ENCODE data around the gene CYTIP.
"Not testable (repeated sequence)": the region's sequence is repeated elsewhere in the genome, so short reads cannot be mapped to it uniquely, and the experiment has no call there.

Gene CYTIP

DNA sequence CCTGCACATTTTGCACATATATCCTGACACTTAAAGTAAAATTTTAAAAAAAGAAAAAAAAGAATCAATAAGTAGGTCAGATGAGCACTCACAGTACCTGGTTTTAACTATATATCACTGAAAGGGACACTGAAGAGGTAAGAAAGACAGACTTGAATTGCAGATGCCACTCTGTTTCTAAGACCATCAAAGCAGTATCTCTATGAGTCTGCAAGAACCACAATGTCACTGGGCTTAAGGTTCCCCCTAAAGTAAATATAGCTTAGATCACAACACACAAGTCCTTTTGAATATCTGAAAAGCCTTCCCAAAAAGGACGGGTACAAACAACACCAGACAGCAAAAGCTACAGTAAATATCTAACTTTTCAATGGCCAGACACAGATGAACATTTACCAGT lies 57.6 kb downstream of the CYTIP start:
- no peak overlapping the region for H3K4me3 ChIP-seq (ENCODE audit: low read depth, low read length)
- TF ChIP-seq, protein P1, sequence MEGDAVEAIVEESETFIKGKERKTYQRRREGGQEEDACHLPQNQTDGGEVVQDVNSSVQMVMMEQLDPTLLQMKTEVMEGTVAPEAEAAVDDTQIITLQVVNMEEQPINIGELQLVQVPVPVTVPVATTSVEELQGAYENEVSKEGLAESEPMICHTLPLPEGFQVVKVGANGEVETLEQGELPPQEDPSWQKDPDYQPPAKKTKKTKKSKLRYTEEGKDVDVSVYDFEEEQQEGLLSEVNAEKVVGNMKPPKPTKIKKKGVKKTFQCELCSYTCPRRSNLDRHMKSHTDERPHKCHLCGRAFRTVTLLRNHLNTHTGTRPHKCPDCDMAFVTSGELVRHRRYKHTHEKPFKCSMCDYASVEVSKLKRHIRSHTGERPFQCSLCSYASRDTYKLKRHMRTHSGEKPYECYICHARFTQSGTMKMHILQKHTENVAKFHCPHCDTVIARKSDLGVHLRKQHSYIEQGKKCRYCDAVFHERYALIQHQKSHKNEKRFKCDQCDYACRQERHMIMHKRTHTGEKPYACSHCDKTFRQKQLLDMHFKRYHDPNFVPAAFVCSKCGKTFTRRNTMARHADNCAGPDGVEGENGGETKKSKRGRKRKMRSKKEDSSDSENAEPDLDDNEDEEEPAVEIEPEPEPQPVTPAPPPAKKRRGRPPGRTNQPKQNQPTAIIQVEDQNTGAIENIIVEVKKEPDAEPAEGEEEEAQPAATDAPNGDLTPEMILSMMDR (IDR thresholded peaks at IDR 0.05; ENCODE audit: control insufficient read depth, extremely low read depth, insufficient read depth): no peak
- DNase-seq (ENCODE audit: low read depth): no peak

DNA sequence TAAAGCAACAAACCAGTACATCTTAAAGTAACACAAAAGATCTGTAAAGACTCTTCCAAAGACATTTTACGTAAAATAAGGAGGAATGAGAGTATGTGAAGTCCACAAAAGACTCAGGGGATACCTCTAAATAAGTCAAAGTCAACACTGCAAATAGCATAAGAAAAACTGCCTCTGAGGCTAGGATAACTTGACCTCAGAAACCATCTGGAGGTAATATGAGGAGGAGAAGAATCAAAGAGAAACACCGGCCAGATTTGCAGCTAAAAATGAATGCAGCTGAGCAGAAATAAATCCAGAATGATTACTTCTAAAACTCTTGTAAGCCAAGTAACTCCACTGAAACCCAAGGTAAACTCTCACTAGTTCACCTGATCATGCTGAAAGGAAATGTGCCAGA lies 66.0 kb downstream of the CYTIP start:
- DNase-seq (ENCODE audit: low read depth): no peak
- no peak overlapping the region for H3K4me3 ChIP-seq (ENCODE audit: low read depth, low read length)

DNA sequence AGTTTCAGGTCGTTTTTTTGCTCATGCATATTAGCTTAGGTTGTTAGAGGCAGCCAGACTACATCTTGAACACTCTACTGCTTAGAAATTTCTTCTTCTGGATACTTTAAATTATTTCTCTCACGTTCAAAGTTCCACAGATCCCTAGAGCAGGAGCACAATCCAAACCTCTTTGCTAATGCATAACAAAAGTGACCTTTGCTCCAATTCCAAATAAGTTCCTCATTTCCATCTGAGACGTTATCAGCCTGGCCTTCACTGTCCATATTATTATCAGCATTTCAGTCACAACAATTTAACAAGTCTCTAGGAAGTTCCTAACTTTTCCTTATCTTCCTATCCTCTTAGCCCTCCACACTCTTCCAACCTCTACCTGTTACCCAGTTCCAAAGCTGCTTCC lies 67.8 kb downstream of the CYTIP start:
- DNase-seq (ENCODE audit: low read depth): no peak
- TF ChIP-seq, protein P1 (IDR thresholded peaks at IDR 0.05; ENCODE audit: control insufficient read depth, extremely low read depth, insufficient read depth): no peak
- no peak overlapping the region for H3K4me3 ChIP-seq (ENCODE audit: low read depth, low read length)

More for the DNA sequence above, 66.0 kb downstream of the CYTIP start:
- TF ChIP-seq, protein P1 (IDR thresholded peaks at IDR 0.05; ENCODE audit: control insufficient read depth, extremely low read depth, insufficient read depth): no peak

DNA sequence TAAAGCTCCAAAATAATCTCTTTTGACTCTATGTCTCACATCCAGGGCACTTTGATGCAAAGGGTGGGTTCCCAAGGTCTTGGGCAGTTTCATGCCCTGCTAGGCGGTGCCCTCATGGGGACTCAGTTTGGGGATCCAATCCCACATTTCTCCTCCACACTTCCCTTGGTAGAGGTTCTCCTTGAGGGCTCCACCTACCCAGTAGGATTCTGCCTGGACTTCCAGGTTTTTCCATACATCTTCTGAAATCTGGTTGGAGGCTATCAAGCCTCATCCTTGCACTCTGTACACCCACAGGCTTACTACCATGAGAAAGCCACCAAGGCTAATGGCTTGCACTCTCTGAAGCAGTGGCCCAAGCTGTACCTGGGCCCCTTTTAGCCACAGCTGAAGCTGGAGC lies 68.5 kb downstream of the CYTIP start:
- no peak overlapping the region for H3K4me3 ChIP-seq (ENCODE audit: low read depth, low read length)

DNA sequence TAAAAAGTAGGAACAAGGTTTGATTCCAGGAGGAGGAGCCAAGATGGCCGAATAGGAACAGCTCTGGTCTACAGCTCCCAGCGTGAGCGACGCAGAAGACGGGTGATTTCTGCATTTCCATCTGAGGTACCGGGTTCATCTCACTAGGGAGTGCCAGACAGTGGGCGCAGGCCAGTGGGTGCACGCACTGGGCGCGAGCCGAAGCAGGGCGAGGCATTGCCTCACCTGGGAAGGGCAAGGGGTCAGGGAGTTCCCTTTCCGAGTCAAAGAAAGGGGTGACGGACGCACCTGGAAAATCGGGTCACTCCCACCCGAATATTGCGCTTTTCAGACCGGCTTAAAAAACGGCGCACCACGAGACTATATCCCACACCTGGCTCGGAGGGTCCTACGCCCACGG lies 75.4 kb downstream of the CYTIP start:
- not testable (repeated sequence) for DNase-seq (ENCODE audit: low read depth); H3K4me3 ChIP-seq (ENCODE audit: low read depth, low read length)

More for the DNA sequence above, 68.5 kb downstream of the CYTIP start:
- no peak for DNase-seq (ENCODE audit: low read depth)
- TF ChIP-seq, protein P1 (IDR thresholded peaks at IDR 0.05; ENCODE audit: control insufficient read depth, extremely low read depth, insufficient read depth): no peak

DNA sequence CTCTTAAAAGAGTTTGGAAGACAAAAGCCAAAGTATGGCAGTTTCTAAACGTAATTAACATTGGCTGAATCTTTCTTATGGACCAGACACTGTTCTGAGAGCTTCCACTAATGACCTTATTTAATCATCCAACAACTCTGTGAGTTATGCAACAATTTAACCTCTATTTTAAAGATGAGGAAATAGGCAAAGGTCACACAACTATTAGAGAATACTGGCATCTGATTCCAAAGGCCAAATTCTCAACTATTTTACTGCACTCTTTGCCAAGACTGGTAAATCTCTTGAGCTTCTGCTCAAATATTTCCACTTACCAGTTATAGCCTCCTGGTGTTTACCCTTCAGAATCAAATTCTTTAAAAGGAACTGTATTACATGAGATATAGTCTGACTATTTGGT lies 76.2 kb downstream of the CYTIP start:
- DNase-seq (ENCODE audit: low read depth): no peak
- TF ChIP-seq, protein P1 (IDR thresholded peaks at IDR 0.05; ENCODE audit: control insufficient read depth, extremely low read depth, insufficient read depth): no peak
- H3K4me3 ChIP-seq (ENCODE audit: low read depth, low read length): no peak overlapping the region
